Skin epidermis (tissue), 12 donors: ENCODE results near the gene CHD3.
"Not testable (repeated sequence)": the region's sequence is repeated elsewhere in the genome, so short reads cannot be mapped to it uniquely, and the experiment has no call there.

ENCODE experiments used
- H3K27ac ChIP-seq, 21 experiments: fragments of 200-600 bp; sonication (generic) in 11 of 21; one replicate each; pipeline ENCODE4 v1.5.0; 2020; ENCODE audit warnings: mild to moderate bottlenecking in 3 of 21, inconsistent platforms in 2 of 21, moderate library complexity in 2 of 21
- H3K4me3 ChIP-seq, 7 experiments: fragments of 200-600 bp; sonication (generic) in 2 of 7; one replicate each; pipeline ENCODE4 v1.5.0; 2020; ENCODE audit warnings: inconsistent platforms in 2 of 7, mild to moderate bottlenecking in 2 of 7, moderate library complexity in 1 of 7

Gene CHD3

DNA sequence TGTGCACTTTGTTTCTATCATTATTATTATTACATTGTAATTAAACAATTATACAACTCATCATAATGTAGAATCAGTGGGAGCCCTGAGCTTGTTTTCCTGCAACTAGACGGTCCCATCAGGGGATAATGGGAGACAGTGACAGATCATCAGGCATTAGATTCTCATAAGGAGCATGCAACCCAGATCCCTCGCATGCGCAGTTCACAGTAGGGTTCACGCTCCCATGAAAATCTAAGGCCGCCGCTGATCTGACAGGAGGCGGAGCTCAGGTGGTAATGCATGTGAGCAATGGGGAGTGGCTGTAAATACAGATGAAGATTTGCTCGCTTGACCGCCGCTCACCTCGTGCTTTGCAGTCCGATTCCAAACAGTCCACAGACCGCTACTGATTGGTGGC, 64.7 kb downstream of the CHD3 start:
- not testable (repeated sequence) for H3K4me3 ChIP-seq, H3K27ac ChIP-seq

- Histone ChIP-seq H3K27ac (no peak overlapping the region), H3K4me3 (no peak overlapping the region)
Observed at GRCh38 chr17:7955414-7956227, 67.0 kb downstream of the CHD3 start.

DNA sequence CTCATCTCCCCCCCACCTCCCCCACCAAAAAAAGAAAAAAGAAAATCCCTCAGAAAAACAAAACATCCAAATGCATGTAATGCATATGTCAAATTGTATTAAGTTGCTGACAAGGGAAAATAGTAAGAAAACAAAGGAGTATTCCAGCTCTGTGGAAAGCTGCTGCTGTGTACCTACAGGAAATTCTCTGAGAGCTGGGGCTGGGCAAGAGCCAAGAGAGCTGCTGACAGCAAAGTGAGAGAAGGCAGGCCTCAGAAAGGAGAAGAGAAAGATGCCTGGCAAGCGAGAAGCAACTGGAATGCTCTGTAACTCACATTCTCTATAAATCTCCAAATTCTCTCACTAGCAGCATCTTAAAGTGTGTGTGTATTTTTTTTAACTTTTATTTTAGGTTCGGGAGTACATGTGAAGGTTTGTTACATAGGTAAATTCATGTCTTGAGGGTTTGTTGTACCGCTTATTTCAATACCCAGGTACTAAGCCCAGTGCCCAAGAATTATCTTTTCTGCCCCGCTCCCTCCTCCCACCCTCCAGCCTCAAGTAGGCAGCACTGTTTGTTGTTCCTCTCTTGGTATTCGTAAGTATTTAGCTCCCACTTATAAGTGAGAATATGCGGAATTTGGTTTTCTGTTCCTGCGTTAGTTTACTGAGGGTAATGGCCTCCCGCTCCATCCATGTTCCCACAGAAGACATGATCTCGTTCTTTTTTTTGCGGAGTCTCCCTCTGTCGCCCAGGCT, 67.8 kb downstream of the CHD3 start:
- no peak overlapping the region for H3K4me3 ChIP-seq
- H3K27ac ChIP-seq = no peak overlapping the region

DNA sequence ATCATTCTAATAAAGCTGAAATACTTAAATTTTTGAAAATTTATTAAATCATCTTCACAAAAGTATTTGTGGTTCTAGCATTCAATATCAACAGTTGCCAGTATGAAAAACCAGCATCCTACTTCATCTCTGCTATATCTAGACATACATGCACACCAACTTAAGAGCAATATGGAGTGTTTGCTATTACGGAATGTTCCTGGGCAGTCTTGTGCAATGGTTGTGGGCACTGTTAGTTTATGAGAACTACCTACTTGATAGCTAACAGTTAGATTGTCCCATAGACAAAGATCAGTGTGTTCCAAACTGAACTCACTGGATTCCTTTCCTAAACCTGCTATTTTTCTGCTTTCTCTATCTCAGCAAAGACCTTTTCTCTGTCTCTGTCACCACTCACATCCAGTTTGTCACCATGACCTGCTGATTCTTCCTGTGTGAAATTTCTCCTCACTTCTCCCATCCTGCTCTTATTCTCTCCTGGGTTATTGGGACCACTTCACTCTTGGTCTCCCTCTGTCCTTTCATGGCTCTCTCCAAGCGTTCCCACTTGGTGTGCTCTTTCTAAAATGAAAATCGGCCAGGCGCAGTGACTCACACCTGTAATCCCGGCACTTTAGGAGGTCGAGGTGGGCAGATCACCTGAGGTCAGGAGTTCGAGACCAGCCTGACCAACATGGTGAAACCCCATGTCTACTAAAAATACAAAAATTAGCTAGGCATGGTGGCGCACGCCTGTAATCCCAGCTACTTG, 71.1 kb downstream of the CHD3 start:
- Histone ChIP-seq H3K27ac (no peak overlapping the region), H3K4me3 (no peak overlapping the region)

DNA sequence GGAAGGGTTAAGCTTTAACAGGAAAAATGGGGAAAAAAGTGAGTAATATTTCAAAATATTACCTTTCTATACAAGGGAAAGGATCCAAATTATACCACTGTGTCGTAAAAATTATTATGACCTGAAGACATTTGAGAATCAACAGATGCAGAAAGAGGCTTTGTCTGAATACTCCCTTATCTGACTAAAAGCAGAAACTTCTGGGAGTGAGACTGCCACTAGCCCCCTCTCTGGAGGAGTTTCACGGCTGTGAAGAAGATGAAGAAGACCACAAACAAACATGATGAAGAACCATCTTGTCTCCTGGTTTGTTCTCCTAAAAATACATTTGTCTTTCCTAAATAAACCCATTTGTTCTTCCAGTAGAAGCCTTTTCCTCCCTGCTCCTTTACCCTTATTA, 72.8 kb downstream of the CHD3 start:
- H3K4me3 ChIP-seq = no peak overlapping the region
- H3K27ac ChIP-seq = no peak overlapping the region
